Natural killer cell treated with Interleukin-12 subunit alpha and Interleukin-12 subunit beta and Interleukin-15 and Interleukin-18, amount 100 ng/mL, for 72 hours (primary cell): ENCODE measurements around the gene ARSG. TPM values are rescaled to one million over a fixed set of nuclear protein-coding genes. Genes with fewer than 3 reads are reported as not detected.
A peak's percentile ranks its signal among the peaks of the same experiment; 100 is the strongest.
"Not testable (repeated sequence)": the region's sequence is repeated elsewhere in the genome, so short reads cannot be mapped to it uniquely, and the experiment has no call there.

Experiments
- ATAC-seq, 2 donors: fragments of 150-1000 bp; cut with Tn5 transposase in 1 of 2; sonication (Bioruptor Pico), chemical (Tn5 transposase) in 1 of 2; 2 replicates each; pipeline ENCODE4 v1.10.0; 2021
- DNase-seq: peaks from one replicate; pipeline ENCODE4 v3.0.0; 2022; ENCODE audit warnings: low spot score
- H3K27ac Mint-ChIP-seq, 2 donors: 1 replicate in 1 of 2; 2 replicates in 1 of 2; pipeline ENCODE4 v1.8.0; 2022; ENCODE audit warnings: mixed read lengths in 2 of 2, mild to moderate bottlenecking in 1 of 2, moderate library complexity in 1 of 2
- H3K27me3 Mint-ChIP-seq, 2 donors: 1 replicate in 1 of 2; 2 replicates in 1 of 2; pipeline ENCODE4 v1.8.0; 2022; ENCODE audit warnings: mixed read lengths in 2 of 2
- H3K36me3 Mint-ChIP-seq: one replicate; pipeline ENCODE4 v1.8.0; 2022; ENCODE audit warnings: mixed read lengths
- H3K4me1 Mint-ChIP-seq, 2 donors: 1 replicate in 1 of 2; 2 replicates in 1 of 2; pipeline ENCODE4 v1.8.0; 2022; ENCODE audit warnings: low read depth in 2 of 2, mixed read lengths in 2 of 2, mild to moderate bottlenecking in 1 of 2
- H3K4me3 Mint-ChIP-seq: one replicate; pipeline ENCODE4 v1.8.0; 2022; ENCODE audit warnings: mixed read lengths
- H3K9me3 Mint-ChIP-seq: 2 replicates; pipeline ENCODE4 v1.8.0; 2022; ENCODE audit warnings: mixed read lengths
- total RNA-seq, 2 donors: library from RNA; stranded (reverse); gene quantifications; one replicate each; pipeline ENCODE4 v1.2.3, GENCODE V29; 2022

ARSG gene
- total RNA-seq, 2 donors from 2014 or later, result 2.4 to 4.7 TPM

DNA sequence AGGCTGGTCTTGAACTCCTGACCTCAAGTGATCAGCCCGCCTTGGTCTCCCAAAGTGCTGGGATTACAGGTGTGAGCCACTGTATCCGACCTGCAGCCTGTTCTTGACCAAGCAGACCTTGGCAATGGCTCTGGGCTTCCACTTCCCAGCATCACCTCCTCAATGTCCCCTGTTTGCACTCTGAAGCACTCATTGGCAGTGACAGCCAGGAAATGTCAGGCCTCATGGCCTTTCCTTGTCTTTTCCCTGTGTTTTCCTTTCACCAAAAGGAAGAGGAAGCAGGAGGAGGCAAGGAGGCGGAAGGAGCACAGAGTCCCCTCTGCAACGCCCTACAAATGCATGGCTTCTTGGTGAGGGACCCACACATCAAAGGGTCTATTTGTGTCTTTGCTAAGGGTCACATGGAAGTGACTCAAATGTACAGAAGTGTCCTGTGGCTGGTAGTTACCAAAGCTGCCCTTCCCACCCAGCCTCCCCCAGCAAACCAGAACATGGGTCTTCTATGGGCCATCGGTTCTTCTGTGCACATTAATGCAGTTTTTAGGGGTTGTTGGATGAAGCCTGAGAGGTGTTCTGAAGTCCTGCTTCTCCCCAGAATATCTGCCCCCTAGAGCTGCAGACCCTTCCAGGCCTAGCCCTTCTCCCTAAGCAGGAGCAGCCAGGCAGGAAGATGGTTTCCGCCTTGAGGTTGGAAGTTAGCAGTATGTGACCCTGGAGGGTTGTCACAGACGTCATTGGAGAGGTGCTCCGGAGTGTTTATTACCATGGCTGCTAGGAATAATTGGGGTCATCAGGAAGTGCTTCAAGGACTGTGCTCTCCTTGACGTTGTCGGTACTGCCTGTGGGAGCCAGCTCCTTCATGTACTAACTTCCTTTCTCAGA is 105.2 kb downstream of the ARSG start:
- Mint-ChIP-seq H3K4me3 (no peak overlapping the region), H3K27ac (peak overlapping the region in 1 of 2 donors; percentile 65), H3K4me1 (peaks cover 19 to 20% of the 10 kb centered on the region in 2 donors), H3K36me3 (peaks cover 5% of the 10 kb centered on the region), H3K9me3 (peaks cover 3% of the 10 kb centered on the region), H3K27me3 (no peaks in the 10 kb centered on the region)
- no peak for ATAC-seq
- DNase-seq, result no peak

DNA sequence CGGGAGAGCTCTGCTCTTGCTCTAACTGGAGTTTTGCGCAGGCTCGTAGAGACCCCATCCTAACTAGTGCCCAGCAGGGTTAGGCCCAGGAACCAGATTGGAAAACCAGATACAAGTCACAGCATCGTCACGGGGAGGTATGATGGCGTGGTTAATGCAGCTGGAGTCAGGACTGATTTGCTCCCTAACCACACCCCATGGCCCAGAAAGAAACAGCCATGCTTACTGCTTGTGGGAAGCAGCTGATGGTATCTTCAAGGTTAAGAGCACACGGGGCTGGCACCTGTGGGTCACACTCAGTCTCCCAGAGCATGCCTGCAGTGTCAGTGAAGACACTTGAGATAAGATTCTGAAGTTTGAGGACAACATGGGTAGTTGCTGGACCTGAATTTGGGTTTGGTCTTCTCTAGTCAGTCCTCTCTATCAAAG is 105.8 kb downstream of the ARSG start:
- Mint-ChIP-seq H3K4me1 (peaks cover 19 to 20% of the 10 kb centered on the region in 2 donors), H3K27ac (peak overlapping the region in 1 of 2 donors; percentile 65), H3K9me3 (peaks cover 3% of the 10 kb centered on the region), H3K4me3 (no peak overlapping the region), H3K27me3 (no peaks in the 10 kb centered on the region), H3K36me3 (peaks cover 5% of the 10 kb centered on the region)
- no peak for DNase-seq
- no peak for ATAC-seq

DNA sequence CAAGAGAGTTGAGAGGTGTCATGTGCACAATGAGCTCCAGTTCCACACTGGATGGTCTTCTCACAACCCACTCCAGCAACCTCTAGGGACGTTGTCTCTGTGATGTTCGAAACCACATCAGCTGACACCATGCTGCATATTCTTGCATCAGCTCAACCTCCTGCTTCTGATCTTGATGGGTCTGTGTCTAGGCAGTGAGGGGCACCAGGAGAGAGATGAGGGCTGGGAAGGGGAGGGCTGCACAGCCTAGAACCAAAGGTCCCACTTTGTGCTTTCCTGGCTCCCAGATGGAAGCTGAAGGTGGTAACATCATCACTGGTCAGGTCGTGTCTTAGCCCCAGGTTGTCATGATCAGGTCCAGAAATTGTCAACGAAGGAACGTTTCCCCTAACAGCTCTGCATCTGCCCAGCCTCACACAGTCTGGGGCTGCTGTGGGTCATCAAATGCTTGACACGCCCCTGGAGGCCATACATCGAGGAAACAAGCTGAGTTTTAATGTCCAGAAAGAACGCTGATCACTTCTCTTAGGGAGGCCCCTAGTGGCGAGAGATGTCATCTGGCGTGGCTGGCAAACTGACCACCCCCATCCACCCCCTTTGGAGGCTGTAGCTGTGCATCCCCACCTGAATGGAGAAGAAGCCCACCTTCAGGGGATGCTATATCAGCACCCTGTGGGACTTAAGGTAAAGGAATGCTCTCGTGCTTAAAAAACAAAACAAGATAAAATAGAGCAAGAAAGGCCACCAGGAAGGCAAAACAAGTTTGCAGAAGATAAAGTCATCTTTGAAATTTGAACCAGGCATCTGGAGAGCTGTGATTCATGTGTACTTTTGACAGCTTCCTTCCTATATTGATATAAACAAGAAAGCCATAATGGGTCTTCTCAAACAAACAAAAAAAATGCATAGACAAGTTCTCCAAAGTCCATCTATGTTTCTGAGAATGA is 107.7 kb downstream of the ARSG start:
- peaks cover 3% of the 10 kb centered on the region for H3K9me3 Mint-ChIP-seq
- peaks cover 5% of the 10 kb centered on the region for H3K36me3 Mint-ChIP-seq
- H3K27me3 Mint-ChIP-seq, result no peaks in the 10 kb centered on the region
- H3K27ac Mint-ChIP-seq, result peak overlapping the region; percentile 67 to 84
- peaks cover 19 to 20% of the 10 kb centered on the region in 2 donors for H3K4me1 Mint-ChIP-seq
- DNase-seq, result peak; percentile 71
- ATAC-seq, result peak; percentile 85 to 89
- H3K4me3 Mint-ChIP-seq, result peak overlapping the region; percentile 68

DNA sequence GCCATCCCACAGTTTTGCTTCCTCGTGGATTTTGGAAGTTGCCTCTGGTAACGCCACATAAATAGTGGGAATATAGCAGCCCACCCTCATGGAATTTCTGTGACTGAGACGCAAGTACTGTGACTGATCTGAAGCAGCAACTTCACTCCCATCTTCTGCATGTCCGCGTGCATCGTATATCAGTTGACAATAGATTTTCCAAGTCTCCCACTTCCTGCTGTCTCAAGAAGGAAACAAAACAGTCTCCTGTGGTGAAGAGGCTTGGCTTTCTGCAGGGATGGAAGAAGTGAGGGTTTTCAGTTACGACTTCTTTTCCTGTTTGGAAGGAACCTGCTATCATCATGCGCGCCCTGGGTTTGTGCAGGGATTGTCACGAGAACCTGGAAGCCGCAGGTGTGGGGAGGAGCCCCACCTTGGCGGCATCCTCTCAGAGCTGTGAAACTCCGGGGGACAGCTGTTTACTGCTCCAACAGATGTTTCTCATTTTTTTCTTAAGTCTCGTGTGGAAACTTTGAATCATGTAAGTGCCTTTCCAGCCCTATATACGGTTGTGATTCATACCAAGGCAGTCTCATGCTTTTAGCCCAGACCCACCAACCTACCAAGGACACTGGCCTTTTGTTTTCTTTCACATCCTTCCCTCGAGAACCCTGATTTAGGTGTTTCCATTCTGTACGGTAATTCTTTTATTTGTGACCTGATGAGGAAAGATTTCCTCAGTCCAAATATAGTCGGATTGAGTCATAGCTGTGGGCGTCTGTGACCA is 108.5 kb downstream of the ARSG start:
- Mint-ChIP-seq H3K9me3 (no peaks in the 10 kb centered on the region), H3K36me3 (peaks cover 1% of the 10 kb centered on the region), H3K4me3 (no peak overlapping the region), H3K4me1 (peaks cover 19 to 20% of the 10 kb centered on the region in 2 donors), H3K27ac (peak overlapping the region in 1 of 2 donors; percentile 67), H3K27me3 (no peaks in the 10 kb centered on the region)
- DNase-seq, result no peak
- ATAC-seq, result no peak

DNA sequence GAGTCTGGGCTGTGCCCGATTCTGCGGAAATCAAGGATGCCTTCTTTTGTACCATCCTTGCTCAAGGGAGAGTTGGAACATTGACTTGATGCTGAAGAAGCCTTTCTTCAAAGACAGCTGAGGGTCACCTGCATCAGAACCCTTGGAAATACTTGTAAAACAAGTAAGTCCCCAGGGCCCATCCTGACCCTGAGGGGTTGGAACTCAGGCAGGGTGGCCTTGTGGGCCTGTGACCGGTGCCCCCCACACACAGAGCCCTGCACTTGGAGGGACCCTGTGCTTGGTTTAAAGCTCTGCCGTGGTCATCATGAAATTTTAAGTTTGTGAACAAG is 109.1 kb downstream of the ARSG start:
- ATAC-seq (no peak), DNase-seq (no peak)
- Mint-ChIP-seq H3K9me3 (no peaks in the 10 kb centered on the region), H3K27ac (no peak overlapping the region), H3K4me3 (no peak overlapping the region), H3K36me3 (no peaks in the 10 kb centered on the region), H3K27me3 (no peaks in the 10 kb centered on the region), H3K4me1 (peaks cover 19 to 20% of the 10 kb centered on the region in 2 donors)

DNA sequence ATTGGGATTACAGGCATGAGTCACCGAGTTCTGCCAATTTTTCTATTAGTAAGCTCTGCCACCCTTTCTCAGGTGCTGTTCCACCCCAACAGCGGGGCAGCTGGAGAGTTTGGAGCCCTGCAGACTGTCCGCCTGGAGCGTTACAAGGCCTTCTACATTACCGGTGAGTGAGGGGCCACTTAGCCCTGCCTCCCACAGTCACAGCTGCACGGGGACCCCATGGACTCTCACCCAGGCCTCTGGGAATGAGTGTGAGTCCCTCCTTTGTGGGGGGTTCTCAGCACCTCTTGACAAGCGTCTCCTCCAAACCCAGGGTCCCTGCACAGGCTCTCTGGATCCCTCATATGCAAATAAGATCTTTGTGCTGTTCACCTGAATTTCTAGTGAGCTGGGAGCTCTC is 110.0 kb downstream of the ARSG start:
- Mint-ChIP-seq H3K27ac (no peak overlapping the region), H3K36me3 (peaks cover under 1% of the 10 kb centered on the region), H3K27me3 (no peaks in the 10 kb centered on the region), H3K4me1 (peaks cover 19 to 20% of the 10 kb centered on the region in 2 donors), H3K4me3 (no peak overlapping the region), H3K9me3 (no peaks in the 10 kb centered on the region)
- no peak for DNase-seq
- ATAC-seq, result no peak

DNA sequence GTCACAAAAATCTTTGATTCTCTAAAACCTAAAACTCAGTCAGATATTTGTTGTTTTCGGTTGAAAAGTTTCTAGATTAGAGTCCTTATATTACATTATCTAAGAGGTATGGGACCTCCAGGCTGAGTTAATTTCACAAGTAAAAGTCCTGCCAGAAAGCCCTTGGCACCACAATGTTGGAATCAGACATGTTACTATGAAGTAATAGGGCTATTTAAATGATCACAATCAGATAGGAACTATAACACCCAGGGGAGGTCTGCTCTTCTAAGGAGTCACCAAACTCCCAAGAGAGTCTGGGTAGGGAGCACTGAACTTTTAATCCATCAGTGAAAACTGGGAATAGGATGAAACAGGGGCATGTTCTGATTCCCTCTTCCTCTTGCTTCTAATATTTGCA is 111.8 kb downstream of the ARSG start:
- ATAC-seq, result no peak

DNA sequence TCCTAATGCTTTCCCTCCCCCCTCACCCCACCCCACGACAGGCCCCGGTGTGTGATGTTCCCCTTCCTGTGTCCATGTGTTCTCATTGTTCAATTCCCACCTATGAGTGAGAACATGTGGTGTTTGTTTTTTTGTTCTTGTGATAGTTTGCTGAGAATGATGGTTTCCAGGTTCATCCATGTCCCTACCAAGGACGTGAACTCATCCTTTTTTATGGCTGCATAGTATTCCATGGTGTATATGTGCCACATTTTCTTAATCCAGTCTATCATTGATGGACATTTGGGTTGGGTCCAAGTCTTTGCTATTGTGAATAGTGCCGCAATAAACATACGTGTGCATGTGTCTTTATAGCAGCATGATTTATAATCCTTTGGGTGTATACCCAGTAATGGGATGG is 112.5 kb downstream of the ARSG start:
- not testable (repeated sequence) for H3K4me1 Mint-ChIP-seq

More for the DNA sequence above, 111.8 kb downstream of the ARSG start:
- Mint-ChIP-seq H3K36me3 (peaks cover 13% of the 10 kb centered on the region), H3K27ac (no peak overlapping the region), H3K4me3 (no peak overlapping the region), H3K4me1 (peaks cover 10 to 11% of the 10 kb centered on the region in 2 donors), H3K27me3 (no peaks in the 10 kb centered on the region), H3K9me3 (no peaks in the 10 kb centered on the region)
- DNase-seq, result no peak

DNA sequence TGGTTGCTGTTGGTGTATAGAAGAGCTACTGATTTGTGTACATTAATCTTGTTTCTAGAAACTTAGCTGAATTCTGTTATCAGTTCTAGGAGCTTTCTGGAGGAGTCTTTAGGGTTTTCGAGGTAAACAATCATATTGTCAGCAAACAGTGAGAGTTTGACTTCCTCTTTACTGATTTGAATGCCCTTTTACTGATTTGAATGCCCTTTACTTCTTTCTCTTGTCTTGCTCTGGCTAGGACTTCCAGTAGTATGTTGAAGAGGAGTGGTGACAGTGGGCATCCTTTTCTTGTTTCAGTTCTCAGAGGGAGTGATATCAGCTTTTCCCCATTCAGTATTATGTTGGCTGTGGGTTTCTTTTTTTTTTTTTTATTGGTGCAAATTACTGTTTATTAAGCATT is 116.4 kb downstream of the ARSG start:
- H3K4me1 Mint-ChIP-seq, H3K27ac Mint-ChIP-seq, H3K27me3 Mint-ChIP-seq, H3K9me3 Mint-ChIP-seq, ATAC-seq, DNase-seq, H3K4me3 Mint-ChIP-seq: not testable (repeated sequence)
- H3K36me3 Mint-ChIP-seq, result peaks cover 21% of the 10 kb centered on the region

More for the DNA sequence above, 112.5 kb downstream of the ARSG start:
- DNase-seq, H3K27me3 Mint-ChIP-seq, H3K4me3 Mint-ChIP-seq, H3K27ac Mint-ChIP-seq, H3K9me3 Mint-ChIP-seq, ATAC-seq: not testable (repeated sequence)
- H3K36me3 Mint-ChIP-seq, result peaks cover 13% of the 10 kb centered on the region

DNA sequence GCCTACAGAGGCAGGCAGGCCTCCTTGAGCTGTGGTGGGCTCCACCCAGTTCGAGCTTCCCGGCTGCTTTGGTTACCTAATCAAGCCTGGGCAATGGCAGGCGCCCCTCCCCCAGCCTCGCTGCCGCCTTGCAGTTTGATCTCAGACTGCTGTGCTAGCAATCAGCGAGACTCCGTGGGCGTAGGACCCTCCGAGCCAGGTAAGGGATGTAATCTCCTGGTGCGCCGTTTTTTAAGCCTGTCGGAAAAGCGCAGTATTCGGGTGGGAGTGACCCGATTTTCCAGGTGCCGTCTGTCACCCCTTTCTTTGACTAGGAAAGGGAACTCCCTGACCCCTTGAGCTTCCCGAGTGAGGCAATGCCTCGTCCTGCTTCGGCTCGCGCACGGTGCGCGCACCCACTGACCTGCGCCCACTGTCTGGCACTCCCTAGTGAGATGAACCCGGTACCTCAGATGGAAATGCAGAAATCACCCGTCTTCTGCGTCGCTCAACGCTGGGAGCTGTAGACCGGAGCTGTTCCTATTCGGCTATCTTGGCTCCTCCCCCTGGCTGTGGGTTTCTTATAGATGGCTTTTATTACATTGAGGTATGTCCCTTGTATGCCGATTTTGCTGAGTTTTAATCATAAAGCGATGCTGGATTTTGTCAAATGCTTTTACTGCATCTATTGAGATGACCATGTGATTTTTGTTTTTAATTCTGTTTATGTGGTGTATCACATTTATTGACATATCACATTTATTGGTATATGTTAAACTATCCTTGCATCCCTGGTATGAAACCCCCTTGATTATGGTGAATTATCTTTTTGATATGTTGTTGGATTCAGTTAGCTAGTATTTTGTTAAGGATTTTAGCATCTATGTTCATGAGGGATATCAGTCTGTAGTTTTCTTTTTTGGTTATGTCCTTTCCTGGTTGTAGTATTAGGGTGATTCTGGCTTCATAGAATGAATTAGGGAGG is 122.6 kb downstream of the ARSG start:
- peaks cover 17 to 20% of the 10 kb centered on the region in 2 donors for H3K4me1 Mint-ChIP-seq
- H3K27me3 Mint-ChIP-seq, H3K9me3 Mint-ChIP-seq: not testable (repeated sequence)
- peak; percentile 57 to 61 for ATAC-seq
- DNase-seq, result peak; percentile 65
- H3K27ac Mint-ChIP-seq, result peak overlapping the region; percentile 47 to 58
- H3K4me3 Mint-ChIP-seq, result peak overlapping the region; percentile 91
- H3K36me3 Mint-ChIP-seq, result peaks cover 12% of the 10 kb centered on the region

DNA sequence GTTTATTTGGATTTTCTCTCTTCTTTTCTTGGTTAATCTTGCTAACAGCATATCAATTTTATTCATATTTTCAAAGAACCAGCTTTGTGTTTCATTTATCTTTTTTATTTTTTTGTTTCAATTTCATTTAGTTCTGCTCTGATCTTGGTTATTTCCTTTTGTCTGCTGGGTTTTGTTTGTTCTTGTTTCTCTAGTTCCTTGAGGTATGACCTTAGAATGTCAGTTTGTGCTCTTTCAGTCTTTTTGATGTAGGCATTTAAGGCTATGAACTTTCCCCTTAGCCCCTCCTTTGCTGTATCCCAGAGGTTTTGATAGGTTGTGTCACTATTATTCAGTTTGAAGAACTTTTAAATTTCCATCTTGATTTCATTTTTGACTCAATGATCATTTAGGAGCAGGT is 123.6 kb downstream of the ARSG start:
- H3K4me3 Mint-ChIP-seq, result peak overlapping the region; percentile 91
- H3K4me1 Mint-ChIP-seq, result peaks cover 17 to 20% of the 10 kb centered on the region in 2 donors
- DNase-seq, H3K27me3 Mint-ChIP-seq, ATAC-seq, H3K9me3 Mint-ChIP-seq: not testable (repeated sequence)
- peaks cover 12% of the 10 kb centered on the region for H3K36me3 Mint-ChIP-seq
- H3K27ac Mint-ChIP-seq, result peak overlapping the region; percentile 14 to 47

DNA sequence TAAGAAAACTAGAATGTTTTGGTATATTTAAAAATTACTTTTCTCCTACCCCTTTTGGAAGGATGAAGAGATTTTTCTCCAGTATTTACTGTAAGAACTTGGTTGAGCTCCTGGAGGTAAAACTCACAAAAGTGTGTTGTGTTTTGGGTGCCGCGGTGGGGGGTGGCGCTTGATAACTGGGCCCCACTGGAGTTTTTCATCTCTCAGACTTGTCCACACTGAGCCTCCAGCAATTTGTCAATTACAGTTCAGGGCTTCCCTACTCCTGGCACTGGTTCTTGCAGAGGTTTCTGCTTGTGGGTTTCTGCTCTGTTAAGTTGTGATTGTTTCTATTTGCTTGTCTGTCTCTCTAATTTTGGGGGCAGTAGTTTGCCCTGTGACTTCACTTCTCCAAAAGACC is 126.0 kb downstream of the ARSG start:
- peaks cover 17 to 20% of the 10 kb centered on the region in 2 donors for H3K4me1 Mint-ChIP-seq
- peaks cover 10% of the 10 kb centered on the region for H3K36me3 Mint-ChIP-seq

More for the DNA sequence above, 126.0 kb downstream of the ARSG start:
- Mint-ChIP-seq H3K9me3 (peaks cover 3% of the 10 kb centered on the region), H3K27ac (no peak overlapping the region), H3K4me3 (no peak overlapping the region), H3K27me3 (no peaks in the 10 kb centered on the region)
- DNase-seq, result no peak
- no peak for ATAC-seq
